Measurements from ENCODE around the gene NEU1.

GRCh38 chr6:31827286-31828079 lies 35.1 kb downstream of the NEU1 start, which contains the start of gene HSPA1B:
- TF ChIP-seq POLR2A (IDR thresholded peaks at IDR 0.05; ENCODE audit: low read length) (peak; percentile 98), GATA1 (IDR thresholded peaks at IDR 0.05; ENCODE audit: low read depth, low read length) (no peak)
